NCI-H460 (cell line): Measurements from ENCODE around the gene ALS2CL. TPM values are rescaled to one million over a fixed set of nuclear protein-coding genes. Genes with fewer than 3 reads are reported as not detected.

Source experiments
- DNase-seq: peaks from one replicate; pipeline ENCODE4 v3.0.0-alpha.2; 2016; ENCODE audit warnings: low read depth; ENCODE audit errors: extremely low read depth
- total RNA-seq: library from RNA; depleted of rRNA; stranded (reverse); fragments of >200 nt; shearing (Covaris generic); gene quantifications from 2 replicates; pipeline ENCODE4 v1.2.3, GENCODE V29; 2014

ALS2CL gene
- total RNA-seq, 1 experiment from 2014 or later = 2.9 TPM

- no peak for DNase-seq
These were observed 24.2 kb upstream of the ALS2CL start, which contains the start of gene PRSS50 for GRCh38 chr3:46717447-46718231. Gene PRSS50, minus strand, starts transcription at chr3:46717869. Its CDS starts 45 bp downstream, at chr3:46717824.

- no peak for DNase-seq
These were observed 23.3 kb upstream of the ALS2CL start for GRCh38 chr3:46716461-46717441.

GRCh38 chr3:46715507-46716175 is 22.2 kb upstream of the ALS2CL start:
- DNase-seq = no peak

GRCh38 chr3:46714728-46715506 is 21.4 kb upstream of the ALS2CL start:
- no peak for DNase-seq

- no peak for DNase-seq
These were observed 20.5 kb upstream of the ALS2CL start for GRCh38 chr3:46713898-46714552.

- DNase-seq = no peak
These were observed 19.8 kb upstream of the ALS2CL start for GRCh38 chr3:46713050-46713897.

- no peak for DNase-seq
These were observed 18.9 kb upstream of the ALS2CL start for GRCh38 chr3:46712191-46713049.

- no peak for DNase-seq
These were observed 18.3 kb upstream of the ALS2CL start for GRCh38 chr3:46711760-46712159.

- no peak for DNase-seq
These were observed 17.8 kb upstream of the ALS2CL start for GRCh38 chr3:46711305-46711704.

GRCh38 chr3:46710671-46711295 is 17.3 kb upstream of the ALS2CL start:
- no peak for DNase-seq

- no peak for DNase-seq
These were observed 16.8 kb upstream of the ALS2CL start for GRCh38 chr3:46710229-46710628.

- no peak for DNase-seq
These were observed 16.2 kb upstream of the ALS2CL start for GRCh38 chr3:46709721-46710120.

GRCh38 chr3:46709157-46709654 is 15.7 kb upstream of the ALS2CL start:
- no peak for DNase-seq

- no peak for DNase-seq
These were observed 15.1 kb upstream of the ALS2CL start for GRCh38 chr3:46708401-46709156.

GRCh38 chr3:46707601-46708011 is 14.1 kb upstream of the ALS2CL start:
- no peak for DNase-seq
